Measurements from ENCODE around the gene CCNI2.
"Not testable (repeated sequence)": the region's sequence is repeated elsewhere in the genome, so short reads cannot be mapped to it uniquely, and the experiment has no call there.

The CCNI2 gene

DNA sequence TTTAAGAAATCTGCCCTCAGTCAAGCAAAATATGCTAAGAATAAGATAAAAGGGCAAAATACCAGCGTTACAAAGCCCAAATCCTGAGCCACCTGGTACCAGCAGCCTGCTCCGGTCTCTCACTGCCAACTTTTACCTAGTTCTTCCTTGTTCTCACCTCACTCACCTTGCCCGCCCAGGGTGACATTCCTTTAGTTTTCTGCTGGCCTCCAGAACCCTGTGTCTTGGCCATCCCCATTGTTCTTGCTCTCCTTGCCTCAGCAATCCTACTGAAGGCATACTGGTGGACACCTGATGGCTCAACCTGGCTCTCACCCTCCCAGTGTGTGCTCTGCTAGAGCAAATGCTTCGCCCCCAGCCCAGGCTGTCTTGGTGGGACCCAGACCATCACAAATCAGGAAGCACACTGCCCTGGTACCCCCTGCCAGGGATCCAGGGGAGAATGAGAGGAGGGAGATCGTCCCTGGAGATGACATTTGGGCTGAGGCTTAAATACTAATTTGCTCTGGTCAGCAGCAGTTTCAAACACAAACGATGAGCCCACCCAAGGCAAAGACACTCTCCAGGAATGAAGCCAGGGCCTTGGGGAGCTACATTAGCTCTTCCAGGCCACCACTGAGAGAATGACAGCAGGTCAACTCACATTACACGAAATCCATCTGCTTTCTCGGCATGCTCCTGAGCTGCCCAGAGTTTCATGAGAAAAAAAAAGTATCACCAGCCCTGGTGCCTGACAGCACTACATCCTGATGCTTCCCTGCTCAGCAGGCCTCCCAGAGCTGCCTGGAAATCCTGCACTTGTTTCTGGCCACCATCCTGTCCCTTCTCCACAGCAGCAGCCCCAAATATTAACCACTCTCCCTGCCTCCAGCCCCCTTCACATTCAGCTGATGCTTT is 42.0 kb downstream of the CCNI2 start:
- Histone ChIP-seq H3K27me3 (ENCODE audit: insufficient read depth, low read length) (no peaks in the 10 kb centered on the region), H3K9ac (ENCODE audit: low read depth, low read length) (no peak overlapping the region), H3K4me1 (ENCODE audit: insufficient read depth, low read length) (0 out of 2 replicates have a peak, but pooled peaks cover 3% of the 10 kb centered on the region), H3K36me3 (ENCODE audit: insufficient read depth, low read depth, low read length) (no peaks in the 10 kb centered on the region), H3K9me3 (ENCODE audit: insufficient read depth, low read depth, low read length) (no peaks in the 10 kb centered on the region), H3K27ac (ENCODE audit: low read length) (no peak overlapping the region), H3K4me3 (ENCODE audit: low read length) (no peak overlapping the region)

DNA sequence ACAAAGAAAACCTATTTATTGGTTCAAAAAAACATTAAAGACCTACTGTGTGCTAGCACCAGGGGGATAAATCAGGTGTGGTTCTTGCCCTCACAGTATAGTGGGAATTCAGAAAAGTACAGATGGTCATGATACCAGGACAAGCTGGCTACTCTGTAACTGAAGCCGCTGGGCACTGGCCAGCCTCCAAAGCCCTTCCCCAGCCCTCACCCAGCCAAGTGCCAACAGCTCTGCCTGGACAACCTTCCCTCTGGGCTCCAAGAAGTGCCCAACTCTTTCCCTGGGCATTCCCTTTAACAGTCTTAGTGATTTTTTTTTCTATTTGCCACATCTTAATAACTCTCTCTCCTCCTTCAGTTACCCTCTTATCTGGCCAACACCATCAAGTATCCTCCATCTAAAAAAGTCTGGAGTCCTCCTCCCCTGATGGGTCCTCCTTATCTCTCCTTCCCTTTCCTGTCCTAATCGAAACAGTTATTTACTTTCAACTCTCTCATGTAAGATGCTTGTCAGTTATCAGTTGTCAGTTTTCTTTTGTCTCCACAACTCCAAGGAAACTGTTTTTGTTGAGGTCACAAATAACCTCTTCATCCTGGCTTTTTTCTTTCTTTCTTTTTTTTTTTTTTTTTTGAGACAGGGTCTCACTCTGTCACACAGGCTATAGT is 43.1 kb downstream of the CCNI2 start:
- Histone ChIP-seq H3K27ac (ENCODE audit: low read length) (no peak overlapping the region), H3K4me3 (ENCODE audit: low read length) (no peak overlapping the region), H3K4me1 (ENCODE audit: insufficient read depth, low read length) (0 out of 2 replicates have a peak, but pooled peaks cover 3% of the 10 kb centered on the region), H3K9me3 (ENCODE audit: insufficient read depth, low read depth, low read length) (no peaks in the 10 kb centered on the region), H3K36me3 (ENCODE audit: insufficient read depth, low read depth, low read length) (no peaks in the 10 kb centered on the region), H3K9ac (ENCODE audit: low read depth, low read length) (no peak overlapping the region), H3K27me3 (ENCODE audit: insufficient read depth, low read length) (no peaks in the 10 kb centered on the region)

DNA sequence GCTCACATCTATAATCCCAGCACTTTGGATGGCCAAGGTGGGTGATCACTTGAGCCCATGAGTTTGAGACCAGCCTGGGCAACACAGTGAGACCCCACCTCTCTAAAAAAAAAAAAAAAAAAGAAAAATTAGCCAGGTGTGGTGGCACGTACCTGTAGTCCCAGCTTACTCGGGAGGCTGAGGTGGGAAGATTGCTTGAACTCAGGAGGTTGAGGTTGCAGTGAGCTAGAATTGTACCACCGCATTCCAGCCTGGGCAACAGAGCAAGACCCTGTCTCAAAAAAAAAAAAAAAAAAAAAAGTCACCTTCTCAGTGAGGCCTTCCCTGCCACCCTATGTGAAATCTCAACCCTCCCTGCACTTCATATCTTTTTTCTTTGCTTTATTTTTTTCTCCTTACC is 43.8 kb downstream of the CCNI2 start:
- H3K4me3 ChIP-seq (ENCODE audit: low read length) = no peak overlapping the region
- no peaks in the 10 kb centered on the region for H3K36me3 ChIP-seq (ENCODE audit: insufficient read depth, low read depth, low read length)
- no peak overlapping the region for H3K9ac ChIP-seq (ENCODE audit: low read depth, low read length)
- no peaks in the 10 kb centered on the region for H3K27me3 ChIP-seq (ENCODE audit: insufficient read depth, low read length)
- 0 out of 2 replicates have a peak, but pooled peaks cover 3% of the 10 kb centered on the region for H3K4me1 ChIP-seq (ENCODE audit: insufficient read depth, low read length)
- H3K9me3 ChIP-seq (ENCODE audit: insufficient read depth, low read depth, low read length) = no peaks in the 10 kb centered on the region
- H3K27ac ChIP-seq (ENCODE audit: low read length) = no peak overlapping the region

DNA sequence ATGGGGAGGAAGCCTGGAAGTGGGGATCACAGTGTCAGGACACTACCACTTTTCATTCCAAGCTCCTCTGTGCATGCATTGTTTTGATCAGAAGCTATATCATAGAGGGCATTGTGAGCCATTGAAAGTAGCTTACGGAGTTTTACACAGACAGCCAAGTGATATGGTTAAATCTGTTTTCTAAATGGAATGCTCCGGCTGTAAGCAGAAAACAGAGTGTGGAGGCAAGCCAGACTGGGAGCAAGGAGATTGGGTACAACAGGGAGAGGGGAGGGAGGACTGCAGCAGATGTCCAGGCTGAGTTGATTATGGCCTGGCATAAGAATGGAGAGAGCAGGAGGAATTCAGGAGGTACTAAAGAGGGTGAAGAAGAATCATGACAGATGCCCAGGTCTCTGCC is 50.4 kb downstream of the CCNI2 start:
- no peak overlapping the region for H3K27ac ChIP-seq (ENCODE audit: low read length)
- H3K4me3 ChIP-seq (ENCODE audit: low read length) = no peak overlapping the region
- no peaks in the 10 kb centered on the region for H3K27me3 ChIP-seq (ENCODE audit: insufficient read depth, low read length)
- H3K36me3 ChIP-seq (ENCODE audit: insufficient read depth, low read depth, low read length) = no peaks in the 10 kb centered on the region
- no peaks in the 10 kb centered on the region for H3K9me3 ChIP-seq (ENCODE audit: insufficient read depth, low read depth, low read length)
- no peaks in the 10 kb centered on the region for H3K4me1 ChIP-seq (ENCODE audit: insufficient read depth, low read length)
- H3K9ac ChIP-seq (ENCODE audit: low read depth, low read length) = no peak overlapping the region

DNA sequence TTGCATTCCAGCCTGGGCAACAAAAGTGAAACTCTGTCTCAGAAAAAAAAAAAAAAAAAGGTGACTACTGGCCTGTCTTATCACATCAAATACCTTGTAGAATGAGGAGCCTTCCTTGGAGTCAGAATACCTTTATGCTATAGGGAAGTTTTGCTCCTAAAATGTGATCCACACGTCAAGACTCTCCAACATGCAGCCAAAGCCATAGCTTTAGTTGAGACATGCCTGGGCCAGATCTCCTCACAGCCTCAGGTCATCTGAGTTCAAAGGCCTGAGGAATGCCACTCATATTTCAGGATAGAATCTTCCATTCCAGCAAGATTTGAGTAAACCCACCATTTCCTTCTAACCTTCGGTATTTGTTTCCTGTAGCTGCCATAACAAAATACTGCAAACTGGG is 52.2 kb downstream of the CCNI2 start:
- Histone ChIP-seq H3K27ac (ENCODE audit: low read length) (no peak overlapping the region), H3K27me3 (ENCODE audit: insufficient read depth, low read length) (no peaks in the 10 kb centered on the region), H3K4me1 (ENCODE audit: insufficient read depth, low read length) (no peaks in the 10 kb centered on the region), H3K36me3 (ENCODE audit: insufficient read depth, low read depth, low read length) (no peaks in the 10 kb centered on the region), H3K9ac (ENCODE audit: low read depth, low read length) (no peak overlapping the region), H3K4me3 (ENCODE audit: low read length) (no peak overlapping the region), H3K9me3 (ENCODE audit: insufficient read depth, low read depth, low read length) (no peaks in the 10 kb centered on the region)

DNA sequence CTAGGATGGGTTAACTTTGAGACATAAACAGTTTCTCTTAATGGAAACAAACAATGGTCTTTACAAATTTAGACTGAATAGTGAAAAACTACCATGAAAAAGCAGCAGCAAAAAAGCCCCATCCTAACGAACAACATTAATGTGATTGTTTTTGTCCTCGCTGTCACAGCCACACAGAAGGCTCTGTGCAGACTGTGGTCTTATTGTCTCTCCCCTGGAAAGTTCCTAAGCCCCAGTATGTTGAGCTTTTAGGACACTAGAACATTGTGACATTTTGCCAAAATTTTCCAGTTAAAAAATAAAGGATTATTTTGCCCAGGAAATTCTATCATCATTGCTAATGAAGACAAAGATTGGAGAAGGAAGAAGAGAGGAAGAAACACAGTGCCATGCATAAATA is 53.3 kb downstream of the CCNI2 start:
- Histone ChIP-seq H3K9me3 (ENCODE audit: insufficient read depth, low read depth, low read length) (no peaks in the 10 kb centered on the region), H3K27ac (ENCODE audit: low read length) (no peak overlapping the region), H3K4me1 (ENCODE audit: insufficient read depth, low read length) (no peaks in the 10 kb centered on the region), H3K4me3 (ENCODE audit: low read length) (no peak overlapping the region), H3K9ac (ENCODE audit: low read depth, low read length) (no peak overlapping the region), H3K27me3 (ENCODE audit: insufficient read depth, low read length) (no peaks in the 10 kb centered on the region), H3K36me3 (ENCODE audit: insufficient read depth, low read depth, low read length) (no peaks in the 10 kb centered on the region)

DNA sequence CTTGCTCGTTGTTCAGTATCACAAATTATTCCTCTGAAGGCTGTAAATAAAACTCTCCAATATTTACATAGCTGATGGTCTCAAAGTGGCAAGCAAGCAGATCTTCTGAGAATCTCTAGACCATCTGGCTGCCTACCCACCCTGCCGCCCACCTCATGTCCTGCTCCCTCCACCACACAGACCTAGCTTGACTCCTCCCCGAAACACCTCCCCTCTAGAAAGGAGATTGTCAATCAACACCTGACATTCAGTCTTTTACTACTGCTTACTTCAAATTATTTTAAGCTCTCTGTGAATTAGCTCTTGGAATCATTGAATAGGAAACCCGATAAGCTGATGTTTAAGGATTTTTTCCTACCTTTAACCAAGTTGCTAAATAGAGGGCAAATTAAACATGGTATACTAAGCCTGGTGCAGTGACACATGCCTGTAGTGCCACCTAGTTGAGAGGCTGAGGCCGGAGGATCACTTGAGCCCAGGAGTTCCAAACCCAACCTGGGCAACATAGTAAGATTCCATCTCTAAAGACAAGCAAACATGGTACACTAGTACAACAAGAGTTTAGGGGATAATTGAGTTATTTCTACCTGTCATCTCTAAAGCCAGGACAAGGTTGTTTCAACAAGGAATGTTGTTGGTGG is 54.9 kb downstream of the CCNI2 start:
- Histone ChIP-seq H3K27me3 (ENCODE audit: insufficient read depth, low read length) (no peaks in the 10 kb centered on the region), H3K27ac (ENCODE audit: low read length) (no peak overlapping the region), H3K9me3 (ENCODE audit: insufficient read depth, low read depth, low read length) (no peaks in the 10 kb centered on the region), H3K36me3 (ENCODE audit: insufficient read depth, low read depth, low read length) (no peaks in the 10 kb centered on the region), H3K4me3 (ENCODE audit: low read length) (no peak overlapping the region), H3K4me1 (ENCODE audit: insufficient read depth, low read length) (peaks cover 3% of the 10 kb centered on the region; the same call in 1 of the 2 replicates), H3K9ac (ENCODE audit: low read depth, low read length) (no peak overlapping the region)

DNA sequence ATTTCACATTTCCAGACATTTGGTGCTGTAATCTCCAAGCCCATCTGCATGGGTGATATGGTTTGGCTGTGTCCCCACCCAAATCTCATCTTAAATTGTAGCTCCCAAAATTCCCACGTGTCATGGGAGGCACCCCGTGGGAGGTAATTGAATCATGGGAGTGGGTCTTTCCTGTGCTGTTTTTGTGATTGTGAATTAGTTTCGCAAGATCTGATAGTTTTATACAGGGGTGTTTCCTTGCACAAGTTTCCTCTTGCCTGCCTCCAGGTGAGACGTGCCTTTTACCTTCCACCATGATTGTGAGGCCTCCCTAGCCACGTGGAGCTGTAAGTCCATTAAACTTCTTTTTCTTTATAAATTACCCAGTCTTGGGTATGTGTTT is 55.5 kb downstream of the CCNI2 start:
- not testable (repeated sequence) for H3K4me3 ChIP-seq (ENCODE audit: low read length); H3K36me3 ChIP-seq (ENCODE audit: insufficient read depth, low read depth, low read length); H3K9ac ChIP-seq (ENCODE audit: low read depth, low read length); H3K9me3 ChIP-seq (ENCODE audit: insufficient read depth, low read depth, low read length); H3K27me3 ChIP-seq (ENCODE audit: insufficient read depth, low read length); H3K27ac ChIP-seq (ENCODE audit: low read length); H3K4me1 ChIP-seq (ENCODE audit: insufficient read depth, low read length)
